WERI-Rb-1 (cell line): ENCODE measurements around the gene NEK11.

ENCODE experiments used
- DNase-seq: peaks from one replicate; pipeline ENCODE4 v3.0.0-alpha.2; 2020
- H3K27ac ChIP-seq: fragments of 250-450 bp; sonication (Bioruptor Pico); 2 replicates; pipeline ENCODE4 v1.5.1; 2020; ENCODE audit warnings: mild to moderate bottlenecking, moderate library complexity
- H3K27me3 ChIP-seq: fragments of 250-450 bp; sonication (Bioruptor Pico); 2 replicates; pipeline ENCODE4 v1.5.1; 2021; ENCODE audit warnings: mild to moderate bottlenecking, low read depth, moderate library complexity; ENCODE audit not compliant: insufficient read depth, severe bottlenecking
- H3K36me3 ChIP-seq: fragments of 250-450 bp; sonication (Bioruptor Pico); 2 replicates; pipeline ENCODE4 v1.5.1; 2020; ENCODE audit warnings: mild to moderate bottlenecking, moderate library complexity
- H3K4me3 ChIP-seq: 2 replicates; pipeline ENCODE4 v1.5.1; 2011; ENCODE audit warnings: low read depth, mild to moderate bottlenecking, control low read depth, low read length
- H3K9me3 ChIP-seq: fragments of 250-450 bp; sonication (Bioruptor Pico); 2 replicates; pipeline ENCODE4 v1.5.1; 2021; ENCODE audit warnings: mild to moderate bottlenecking, moderate library complexity; ENCODE audit not compliant: severe bottlenecking
- CTCF ChIP-seq: IDR thresholded peaks from 2 replicates; pipeline ENCODE4 v1.5.1; 2011; ENCODE audit warnings: low read depth, mild to moderate bottlenecking, control low read depth, inconsistent platforms, low read length

The NEK11 gene

GRCh38 chr3:131317667-131318066 lies 291.0 kb downstream of the NEK11 start:
- no peaks in the 10 kb centered on the region for H3K27me3 ChIP-seq
- no peak for DNase-seq
- H3K9me3 ChIP-seq, result no peaks in the 10 kb centered on the region
- H3K36me3 ChIP-seq, result no peaks in the 10 kb centered on the region
- no peak overlapping the region for H3K27ac ChIP-seq
- H3K4me3 ChIP-seq, result no peak overlapping the region
- no peak for TF ChIP-seq CTCF

- Histone ChIP-seq H3K27me3 (no peaks in the 10 kb centered on the region), H3K27ac (no peak overlapping the region), H3K4me3 (no peak overlapping the region), H3K36me3 (no peaks in the 10 kb centered on the region), H3K9me3 (no peaks in the 10 kb centered on the region)
- no peak for TF ChIP-seq CTCF
- DNase-seq, result no peak
Observed at GRCh38 chr3:131323014-131323413, 296.3 kb downstream of the NEK11 start.

GRCh38 chr3:131323792-131324191 lies 297.1 kb downstream of the NEK11 start:
- Histone ChIP-seq H3K27ac (no peak overlapping the region), H3K27me3 (no peaks in the 10 kb centered on the region), H3K4me3 (no peak overlapping the region), H3K9me3 (no peaks in the 10 kb centered on the region), H3K36me3 (no peaks in the 10 kb centered on the region)
- no peak for TF ChIP-seq CTCF
- DNase-seq, result peak; percentile 41

- no peaks in the 10 kb centered on the region for H3K36me3 ChIP-seq
- DNase-seq, result no peak
- H3K27ac ChIP-seq, result no peak overlapping the region
- TF ChIP-seq CTCF, result no peak
- H3K27me3 ChIP-seq, result no peaks in the 10 kb centered on the region
- no peak overlapping the region for H3K4me3 ChIP-seq
- H3K9me3 ChIP-seq, result no peaks in the 10 kb centered on the region
Observed at GRCh38 chr3:131324923-131325322, 298.2 kb downstream of the NEK11 start.

- no peak overlapping the region for H3K4me3 ChIP-seq
- no peaks in the 10 kb centered on the region for H3K36me3 ChIP-seq
- H3K27ac ChIP-seq, result no peak overlapping the region
- TF ChIP-seq CTCF, result no peak
- H3K9me3 ChIP-seq, result no peaks in the 10 kb centered on the region
- H3K27me3 ChIP-seq, result no peaks in the 10 kb centered on the region
- DNase-seq, result no peak
Observed at GRCh38 chr3:131326307-131326706, 299.6 kb downstream of the NEK11 start.

- peak overlapping the region; percentile 86 for H3K27ac ChIP-seq
- peak overlapping the region; percentile 28 for H3K4me3 ChIP-seq
- no peaks in the 10 kb centered on the region for H3K9me3 ChIP-seq
- peak; percentile 83 for DNase-seq
- TF ChIP-seq CTCF, result no peak
- H3K36me3 ChIP-seq, result no peaks in the 10 kb centered on the region
- no peaks in the 10 kb centered on the region for H3K27me3 ChIP-seq
Observed at GRCh38 chr3:131328721-131329120, 302.0 kb downstream of the NEK11 start.
